HepG2 (cell line): ENCODE data around the gene FAM169A.

ENCODE experiments used
- EZH2 ChIP-seq: conservative IDR thresholded peaks from 2 replicates; pipeline ENCODE4 v1.6.1; 2012; ENCODE audit warnings: mild to moderate bottlenecking, low read depth, low read length, moderate library complexity
- MTF1 ChIP-seq: sonication (generic); formaldehyde crosslinking; IDR thresholded peaks from 2 replicates; pipeline ENCODE4 v1.5.0; 2020; ENCODE audit warnings: missing genetic modification reagents
- PAX8 ChIP-seq: sonication (generic); formaldehyde crosslinking; IDR thresholded peaks from 2 replicates; pipeline ENCODE4 v1.8.0; 2022; ENCODE audit warnings: mild to moderate bottlenecking, missing genetic modification reagents, borderline replicate concordance
- POLR2AphosphoS5 ChIP-seq: IDR thresholded peaks from 2 replicates; pipeline ENCODE4 v1.6.1; 2012; ENCODE audit warnings: low read depth, low read length

DNA sequence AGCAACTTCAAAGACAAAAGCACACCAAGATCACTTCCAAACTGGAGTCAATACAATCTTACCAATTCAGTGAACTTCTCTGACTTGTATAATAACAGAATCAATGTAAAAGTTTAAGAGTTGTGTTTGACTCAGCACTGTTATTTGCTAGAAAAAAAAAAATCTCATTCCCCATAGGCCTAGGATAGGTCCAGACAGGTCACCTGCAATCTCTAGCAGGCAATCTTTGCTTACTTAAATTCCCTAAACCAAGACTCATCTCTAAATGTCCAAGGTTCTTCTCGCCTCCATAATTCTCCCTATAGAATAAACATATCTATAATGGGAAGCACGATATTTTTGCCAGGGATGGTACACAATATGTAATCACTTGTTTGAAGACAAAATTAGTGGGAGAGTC, 2.5 kb downstream of the FAM169A start:
- TF ChIP-seq EZH2 (no peak), PAX8 (CRISPR knock-in tag) (no peak), POLR2AphosphoS5 (no peak), MTF1 (CRISPR knock-in tag) (no peak)
